ENCODE measurements around the gene SNAPC2. TPM values are rescaled to one million over a fixed set of nuclear protein-coding genes. Genes with fewer than 3 reads are reported as not detected.

Gene SNAPC2
- total and polyA plus RNA-seq, 2 of the 13 experiments (the other 11 are each of a cell fraction or from before 2014, with no cell fraction given) = 10.2 to 12.7 TPM

DNA sequence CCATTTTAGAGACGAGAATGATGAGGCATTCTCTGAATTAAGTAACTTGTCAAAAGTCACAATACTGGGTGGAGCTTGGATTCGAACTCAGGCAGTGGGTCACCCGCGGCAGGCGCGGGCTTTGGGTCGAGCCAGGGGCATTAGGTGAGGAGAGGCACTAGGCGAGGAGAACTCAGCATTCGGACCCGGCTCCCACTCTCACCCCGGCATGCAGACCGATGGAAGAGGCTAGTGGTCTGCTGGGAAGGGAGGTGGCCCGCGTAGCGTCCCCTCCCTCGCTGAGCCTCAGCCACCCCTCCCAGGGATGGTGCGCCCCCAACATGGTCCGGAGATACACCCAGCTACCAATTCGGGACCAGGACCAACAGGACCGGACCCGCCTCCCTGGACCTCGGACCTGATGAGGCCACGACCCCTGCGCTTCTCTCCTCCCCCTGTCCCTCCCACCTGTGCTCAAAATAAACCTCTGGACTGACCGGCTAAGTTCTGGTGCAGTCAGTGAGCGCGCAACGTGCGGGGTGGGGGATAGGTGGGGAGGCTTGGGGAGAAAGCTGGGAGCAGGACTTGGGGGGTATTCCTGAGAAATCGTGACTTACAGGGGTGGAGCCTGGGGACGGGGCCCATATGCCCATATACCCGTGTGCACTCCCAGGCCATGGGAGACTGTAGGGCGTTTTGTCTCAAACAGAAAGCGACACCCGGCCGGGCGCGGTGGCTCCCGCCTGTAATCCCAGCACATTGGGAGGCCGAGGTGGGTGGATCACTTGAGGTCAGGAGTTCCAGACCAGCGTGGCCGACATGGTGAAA lies 1.3 kb upstream of the SNAPC2 start (continued):
- 0 out of 2 replicates have a peak, but pooled peaks have one; percentile 18 for TF ChIP-seq ZNF317 (CRISPR knock-in tag; IDR thresholded peaks at IDR 0.05)
- TF ChIP-seq ZNF160 (CRISPR knock-in tag; IDR thresholded peaks at IDR 0.05) = no peak
- TF ChIP-seq ZNF616 (CRISPR knock-in tag; IDR thresholded peaks at IDR 0.05; ENCODE audit: low read depth) = peak; percentile 30; the same call in 1 of the 2 replicates
- peak; percentile 88; the same call in 1 of the 2 replicates for TF ChIP-seq CHD4 (IDR thresholded peaks at IDR 0.05; ENCODE audit: borderline replicate concordance, low read length)
- TF ChIP-seq ZNF547 (CRISPR knock-in tag; IDR thresholded peaks at IDR 0.05) = peak; percentile 48; the same call in 1 of the 2 replicates
- TF ChIP-seq, protein P1, sequence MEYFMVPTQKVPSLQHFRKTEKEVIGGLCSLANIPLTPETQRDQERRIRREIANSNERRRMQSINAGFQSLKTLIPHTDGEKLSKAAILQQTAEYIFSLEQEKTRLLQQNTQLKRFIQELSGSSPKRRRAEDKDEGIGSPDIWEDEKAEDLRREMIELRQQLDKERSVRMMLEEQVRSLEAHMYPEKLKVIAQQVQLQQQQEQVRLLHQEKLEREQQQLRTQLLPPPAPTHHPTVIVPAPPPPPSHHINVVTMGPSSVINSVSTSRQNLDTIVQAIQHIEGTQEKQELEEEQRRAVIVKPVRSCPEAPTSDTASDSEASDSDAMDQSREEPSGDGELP (IDR thresholded peaks at IDR 0.05; ENCODE audit: borderline replicate concordance, low read depth) = peak; percentile 36; the same call in 1 of the 2 replicates
- TF ChIP-seq ZNF143 (CRISPR knock-in tag; IDR thresholded peaks at IDR 0.05) = 0 out of 2 replicates have a peak, but pooled peaks have one; percentile 29
- TF ChIP-seq ZMYM4 (CRISPR knock-in tag; IDR thresholded peaks at IDR 0.05) = 0 out of 2 replicates have a peak, but pooled peaks have one; percentile 34
- TF ChIP-seq EP300 (IDR thresholded peaks at IDR 0.05; ENCODE audit: low read depth in 2 of 2, low read length in 2 of 2) = peak in 1 of 2 experiments; percentile 37; a peak in 1 of 4 replicates
- TF ChIP-seq EP300 (CRISPR knock-in tag; IDR thresholded peaks at IDR 0.05; ENCODE audit: borderline replicate concordance) = no peak
- TF ChIP-seq, protein P2, sequence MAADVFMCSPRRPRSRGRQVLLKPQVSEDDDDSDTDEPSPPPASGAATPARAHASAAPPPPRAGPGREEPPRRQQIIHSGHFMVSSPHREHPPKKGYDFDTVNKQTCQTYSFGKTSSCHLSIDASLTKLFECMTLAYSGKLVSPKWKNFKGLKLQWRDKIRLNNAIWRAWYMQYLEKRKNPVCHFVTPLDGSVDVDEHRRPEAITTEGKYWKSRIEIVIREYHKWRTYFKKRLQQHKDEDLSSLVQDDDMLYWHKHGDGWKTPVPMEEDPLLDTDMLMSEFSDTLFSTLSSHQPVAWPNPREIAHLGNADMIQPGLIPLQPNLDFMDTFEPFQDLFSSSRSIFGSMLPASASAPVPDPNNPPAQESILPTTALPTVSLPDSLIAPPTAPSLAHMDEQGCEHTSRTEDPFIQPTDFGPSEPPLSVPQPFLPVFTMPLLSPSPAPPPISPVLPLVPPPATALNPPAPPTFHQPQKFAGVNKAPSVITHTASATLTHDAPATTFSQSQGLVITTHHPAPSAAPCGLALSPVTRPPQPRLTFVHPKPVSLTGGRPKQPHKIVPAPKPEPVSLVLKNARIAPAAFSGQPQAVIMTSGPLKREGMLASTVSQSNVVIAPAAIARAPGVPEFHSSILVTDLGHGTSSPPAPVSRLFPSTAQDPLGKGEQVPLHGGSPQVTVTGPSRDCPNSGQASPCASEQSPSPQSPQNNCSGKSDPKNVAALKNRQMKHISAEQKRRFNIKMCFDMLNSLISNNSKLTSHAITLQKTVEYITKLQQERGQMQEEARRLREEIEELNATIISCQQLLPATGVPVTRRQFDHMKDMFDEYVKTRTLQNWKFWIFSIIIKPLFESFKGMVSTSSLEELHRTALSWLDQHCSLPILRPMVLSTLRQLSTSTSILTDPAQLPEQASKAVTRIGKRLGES (CRISPR knock-in tag; IDR thresholded peaks at IDR 0.05; ENCODE audit: borderline replicate concordance) = no peak
- peak; percentile 53 for TF ChIP-seq ZBTB7A (CRISPR knock-in tag; IDR thresholded peaks at IDR 0.05)
- TF ChIP-seq, protein P3, sequence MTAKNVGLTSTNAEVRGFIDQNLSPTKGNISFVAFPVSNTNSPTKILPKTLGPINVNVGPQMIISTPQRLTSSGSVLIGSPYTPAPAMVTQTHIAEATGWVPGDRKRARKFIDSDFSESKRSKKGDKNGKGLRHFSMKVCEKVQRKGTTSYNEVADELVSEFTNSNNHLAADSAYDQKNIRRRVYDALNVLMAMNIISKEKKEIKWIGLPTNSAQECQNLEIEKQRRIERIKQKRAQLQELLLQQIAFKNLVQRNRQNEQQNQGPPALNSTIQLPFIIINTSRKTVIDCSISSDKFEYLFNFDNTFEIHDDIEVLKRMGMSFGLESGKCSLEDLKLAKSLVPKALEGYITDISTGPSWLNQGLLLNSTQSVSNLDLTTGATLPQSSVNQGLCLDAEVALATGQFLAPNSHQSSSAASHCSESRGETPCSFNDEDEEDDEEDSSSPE (CRISPR knock-in tag; IDR thresholded peaks at IDR 0.05) = no peak; the same call in 1 of the 2 replicates
- 0 out of 2 replicates have a peak, but pooled peaks have one; percentile 16 for TF ChIP-seq IRF2 (CRISPR knock-in tag; IDR thresholded peaks at IDR 0.05)
- TF ChIP-seq, protein P4, sequence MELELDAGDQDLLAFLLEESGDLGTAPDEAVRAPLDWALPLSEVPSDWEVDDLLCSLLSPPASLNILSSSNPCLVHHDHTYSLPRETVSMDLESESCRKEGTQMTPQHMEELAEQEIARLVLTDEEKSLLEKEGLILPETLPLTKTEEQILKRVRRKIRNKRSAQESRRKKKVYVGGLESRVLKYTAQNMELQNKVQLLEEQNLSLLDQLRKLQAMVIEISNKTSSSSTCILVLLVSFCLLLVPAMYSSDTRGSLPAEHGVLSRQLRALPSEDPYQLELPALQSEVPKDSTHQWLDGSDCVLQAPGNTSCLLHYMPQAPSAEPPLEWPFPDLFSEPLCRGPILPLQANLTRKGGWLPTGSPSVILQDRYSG (CRISPR knock-in tag; IDR thresholded peaks at IDR 0.05) = no peak
- no peak for TF ChIP-seq RFX5 (IDR thresholded peaks at IDR 0.05; ENCODE audit: low read depth, low read length)
- no peak for TF ChIP-seq TBL1XR1 (IDR thresholded peaks at IDR 0.05; ENCODE audit: borderline replicate concordance, low read length, partially characterized antibody)
- TF ChIP-seq NRL (CRISPR knock-in tag; IDR thresholded peaks at IDR 0.05; ENCODE audit: borderline replicate concordance) = no peak; the same call in 1 of the 2 replicates
- no peak for TF ChIP-seq ZNF281 (CRISPR knock-in tag; IDR thresholded peaks at IDR 0.05; ENCODE audit: borderline replicate concordance)
